ENCODE measurements around the gene ITFG1. TPM values are rescaled to one million over a fixed set of nuclear protein-coding genes. Genes with fewer than 3 reads are reported as not detected.
"Not testable (repeated sequence)": the region's sequence is repeated elsewhere in the genome, so short reads cannot be mapped to it uniquely, and the experiment has no call there.

Gene ITFG1
- total RNA-seq, 1 donor from 2014 or later, result 29.3 TPM

- intact Hi-C loops (cut with micrococcal nuclease), result no loop called here
These were observed 298.0 kb downstream of the ITFG1 start for GRCh38 chr16:47162670-47163420.

DNA sequence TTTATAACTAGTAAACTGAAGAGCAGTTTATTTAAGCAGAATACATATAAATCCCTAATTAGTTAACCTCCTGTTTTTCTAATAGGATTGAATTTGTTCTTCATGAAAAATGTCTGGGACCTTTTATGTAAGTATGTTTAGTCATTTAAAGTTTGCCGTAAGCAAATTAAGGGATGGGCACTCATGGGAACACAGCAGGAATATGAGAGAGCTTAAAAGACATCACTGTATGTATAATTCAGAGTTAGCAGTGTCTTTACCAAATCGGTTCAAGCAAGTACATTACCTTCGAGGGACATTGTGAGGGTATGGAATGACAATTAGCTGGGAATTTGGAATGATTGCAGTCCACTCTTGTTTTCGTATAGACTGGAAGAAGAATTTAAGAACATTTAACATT, 299.4 kb downstream of the ITFG1 start:
- intact Hi-C loops (cut with micrococcal nuclease), result no loop called here

DNA sequence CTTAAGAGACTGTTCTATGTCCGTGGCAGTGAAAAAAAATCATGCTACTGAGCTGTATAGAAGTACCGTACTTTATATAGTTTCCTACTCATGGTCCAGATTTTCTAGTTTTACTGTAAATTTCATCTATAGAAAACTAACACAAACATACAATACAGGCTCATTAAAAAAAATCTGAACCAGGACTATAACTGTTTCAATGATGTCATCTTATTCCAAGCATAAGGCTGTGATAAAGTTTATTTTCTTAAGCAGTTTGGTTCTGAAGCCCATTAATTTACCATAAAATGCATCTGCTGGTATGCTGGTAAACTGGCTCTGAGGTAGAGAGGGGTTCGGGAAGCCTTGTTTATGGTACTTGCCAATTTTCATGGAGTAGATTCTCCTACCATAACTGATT, 300.4 kb downstream of the ITFG1 start:
- intact Hi-C loops (cut with micrococcal nuclease), result no loop called here

DNA sequence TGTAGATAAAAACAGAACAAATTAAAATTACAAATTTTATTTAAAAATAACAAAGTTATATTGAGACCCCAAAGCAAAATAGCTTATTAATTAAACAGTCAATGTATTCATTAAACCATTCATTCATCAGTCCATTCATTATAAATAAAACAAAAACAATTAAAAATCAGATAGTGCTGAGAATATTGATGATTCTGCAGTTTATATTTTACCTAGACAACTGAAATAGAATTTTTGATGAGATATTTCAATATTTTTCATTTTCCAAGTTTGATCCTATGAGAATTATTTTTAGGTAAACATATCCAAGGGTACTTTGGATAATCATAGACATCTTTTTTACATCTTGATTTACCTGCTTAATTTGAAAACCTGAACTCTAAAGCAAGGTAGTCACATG, 301.9 kb downstream of the ITFG1 start:
- intact Hi-C loops (cut with micrococcal nuclease), result no loop called here

- intact Hi-C loops (cut with micrococcal nuclease), result no loop called here
These were observed 304.1 kb downstream of the ITFG1 start for GRCh38 chr16:47156680-47157215.

- intact Hi-C loops (cut with micrococcal nuclease), result not testable (repeated sequence)
These were observed 308.4 kb downstream of the ITFG1 start for GRCh38 chr16:47152501-47152900.

DNA sequence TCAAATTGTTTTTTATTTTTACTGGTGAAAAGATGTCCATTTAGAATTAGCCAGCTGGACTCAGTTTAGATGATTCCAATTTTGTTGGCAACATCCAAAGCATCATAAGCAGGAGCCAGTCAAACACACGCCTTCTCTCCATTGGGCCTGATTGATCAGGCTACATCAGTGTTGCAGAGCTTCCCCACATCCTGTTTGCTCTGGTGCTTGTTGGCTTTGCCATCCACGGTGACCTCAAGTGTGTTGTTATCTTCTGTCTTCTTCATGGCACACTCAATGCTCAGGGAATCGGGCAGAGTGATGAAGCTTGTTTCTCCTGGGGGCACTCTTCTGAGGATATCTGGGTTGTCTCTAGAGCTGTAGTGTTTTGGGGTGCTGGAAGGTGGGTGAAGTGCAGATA, 310.8 kb downstream of the ITFG1 start:
- intact Hi-C loops (cut with micrococcal nuclease), result no loop called here

- intact Hi-C loops (cut with micrococcal nuclease), result loop anchor here (5.0 to 10.0 kb wide), 3 partner anchors 197 to 1480 kb away; partner anchors contain the start of genes ITFG1 and PHKB
These were observed 316.3 kb downstream of the ITFG1 start for GRCh38 chr16:47144559-47144877.

GRCh38 chr16:47143677-47144558, 316.9 kb downstream of the ITFG1 start, which contains the start of gene NETO2:
Gene NETO2, minus strand, starts transcription at chr16:47143945. Its CDS starts 333 bp downstream, at chr16:47143612.
- intact Hi-C loops (cut with micrococcal nuclease), result loop anchor here (1.0 to 10.0 kb wide), 4 partner anchors 172 to 1481 kb away; partner anchors contain the start of genes ITFG1 and PHKB

DNA sequence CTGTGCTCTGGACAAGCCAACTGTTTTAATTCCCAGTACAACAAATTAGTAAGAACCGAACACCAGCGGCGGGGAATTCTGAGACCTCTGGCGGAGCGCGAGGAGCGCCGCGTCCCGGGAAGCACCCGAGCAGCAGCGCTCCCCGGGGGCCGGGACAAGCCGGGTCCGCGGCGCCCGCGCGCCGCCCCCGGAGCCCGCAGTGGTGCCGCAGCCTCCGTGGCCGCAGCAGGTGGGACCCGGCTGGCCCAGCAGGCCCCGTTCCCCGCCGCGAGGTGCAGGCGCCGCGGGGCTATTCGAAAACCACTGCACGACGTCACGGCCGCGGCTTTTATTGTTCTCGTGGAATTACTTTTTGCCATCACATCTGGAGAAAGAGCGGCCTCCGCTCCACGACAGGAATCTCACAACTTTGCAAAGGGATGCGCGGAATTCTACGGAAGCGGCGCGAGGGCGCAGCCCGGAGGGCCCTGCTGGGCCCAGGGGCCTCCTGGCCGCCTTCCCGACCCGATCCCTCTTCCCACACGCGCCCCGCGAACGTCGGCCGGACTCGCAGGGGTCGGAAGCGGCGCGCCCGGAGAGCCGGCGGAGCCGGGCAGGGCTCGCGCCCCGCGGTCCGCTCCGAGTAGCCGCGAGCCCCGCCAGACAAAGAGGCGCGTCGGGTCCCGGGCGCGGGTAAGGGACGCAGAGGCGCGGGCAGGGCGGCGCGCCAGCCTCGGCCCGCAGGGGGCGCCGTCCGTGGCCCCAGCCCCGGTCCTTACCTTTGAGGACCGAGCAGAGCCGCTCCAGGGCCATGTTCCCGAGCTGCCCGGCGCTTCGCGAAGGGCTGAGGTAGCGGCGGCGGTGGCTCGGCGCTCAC, 317.8 kb downstream of the ITFG1 start:
- intact Hi-C loops (cut with micrococcal nuclease), result loop anchor here (1.0 to 10.0 kb wide), 5 partner anchors 171 to 1482 kb away; partner anchors contain the start of genes ITFG1 and PHKB

- intact Hi-C loops (cut with micrococcal nuclease), result loop anchor here (1.0 to 10.0 kb wide), 4 partner anchors 195 to 1482 kb away; partner anchors contain the start of genes ITFG1 and PHKB
These were observed 318.4 kb downstream of the ITFG1 start for GRCh38 chr16:47142486-47142820.

GRCh38 chr16:47141773-47142485, 318.9 kb downstream of the ITFG1 start:
- intact Hi-C loops (cut with micrococcal nuclease), result loop anchor here (1.0 to 10.0 kb wide), 8 partner anchors 105 to 1483 kb away; partner anchors contain the start of genes ITFG1 and PHKB

DNA sequence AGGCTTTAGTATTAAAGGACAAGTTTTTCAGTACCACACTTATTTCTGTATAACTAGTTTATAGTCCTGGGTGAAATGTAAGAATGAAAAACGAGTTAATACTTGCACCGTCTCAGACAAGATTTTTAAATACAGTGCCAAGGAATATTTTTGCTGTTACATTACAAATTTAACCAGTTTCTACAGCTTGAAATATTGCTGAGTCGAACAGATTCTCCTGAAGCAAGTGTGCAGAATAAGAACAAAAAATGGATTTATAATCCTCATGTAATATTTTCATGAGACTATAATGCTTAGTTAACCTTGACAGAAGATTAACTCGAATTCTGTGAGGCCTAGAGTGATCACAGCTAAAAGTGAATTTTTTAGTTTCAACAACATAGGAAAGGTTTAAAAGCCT, 320.2 kb downstream of the ITFG1 start:
- intact Hi-C loops (cut with micrococcal nuclease), result loop anchor here (1.0 to 10.0 kb wide), 7 partner anchors 104 to 1484 kb away; partner anchors contain the start of genes ITFG1 and PHKB

GRCh38 chr16:47139561-47140185, 321.2 kb downstream of the ITFG1 start:
- intact Hi-C loops (cut with micrococcal nuclease), result loop anchor here (2.0 to 10.0 kb wide), 4 partner anchors 103 to 1485 kb away; partner anchors contain the start of genes ITFG1 and PHKB

DNA sequence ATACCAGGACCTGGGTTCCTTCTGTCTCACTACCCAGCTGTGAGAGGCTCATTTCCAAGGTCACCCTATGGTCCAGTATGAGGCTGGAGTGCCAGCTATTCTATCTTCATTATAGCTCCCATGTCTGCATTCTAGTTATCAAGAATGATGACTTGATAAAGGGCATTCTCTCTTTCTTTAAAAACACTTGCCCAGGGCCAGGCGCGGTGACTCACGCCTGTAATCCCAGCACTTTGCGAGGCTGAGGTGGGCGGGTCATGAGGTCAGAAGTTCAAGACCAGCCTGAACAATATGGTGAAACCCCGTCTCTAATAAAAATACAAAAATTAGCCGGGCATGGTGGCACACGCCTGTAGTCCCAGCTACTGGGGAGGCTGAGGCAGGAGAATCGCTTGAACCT, 322.9 kb downstream of the ITFG1 start:
- intact Hi-C loops (cut with micrococcal nuclease), result not testable (repeated sequence)

DNA sequence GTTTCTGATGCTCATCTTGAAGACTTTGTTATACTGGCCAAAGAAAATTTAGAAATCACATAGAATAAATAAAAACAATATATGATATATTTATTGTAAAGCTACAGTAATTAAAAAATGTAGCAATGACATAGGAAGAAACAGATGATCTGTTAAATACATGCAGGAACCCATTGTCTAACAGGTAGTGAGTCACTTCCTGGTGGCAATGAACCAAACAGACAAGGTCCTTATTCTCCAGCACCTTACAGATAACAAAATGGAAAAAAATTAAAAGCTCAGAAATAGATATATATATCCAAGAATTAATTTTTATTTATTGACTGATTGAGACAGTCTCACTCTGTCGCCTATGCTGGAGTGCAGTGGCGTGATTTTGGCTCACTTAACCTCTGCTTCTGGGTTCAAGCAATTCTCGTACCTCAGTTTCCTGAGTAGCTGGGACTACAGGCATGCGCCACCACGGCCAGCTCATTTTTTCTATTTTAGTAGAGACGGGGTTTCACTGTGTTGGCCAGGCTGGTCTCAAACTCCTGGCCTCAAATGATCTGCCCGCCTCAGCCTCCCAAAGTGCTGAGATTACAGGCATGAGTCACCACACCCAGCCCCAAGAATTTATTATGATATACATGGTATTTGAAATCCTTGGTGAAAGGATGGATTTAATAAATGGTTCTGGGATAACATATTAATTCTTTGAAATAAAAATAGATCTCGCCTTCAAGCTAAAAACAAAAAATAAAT, 324.6 kb downstream of the ITFG1 start:
- intact Hi-C loops (cut with micrococcal nuclease), result no loop called here

DNA sequence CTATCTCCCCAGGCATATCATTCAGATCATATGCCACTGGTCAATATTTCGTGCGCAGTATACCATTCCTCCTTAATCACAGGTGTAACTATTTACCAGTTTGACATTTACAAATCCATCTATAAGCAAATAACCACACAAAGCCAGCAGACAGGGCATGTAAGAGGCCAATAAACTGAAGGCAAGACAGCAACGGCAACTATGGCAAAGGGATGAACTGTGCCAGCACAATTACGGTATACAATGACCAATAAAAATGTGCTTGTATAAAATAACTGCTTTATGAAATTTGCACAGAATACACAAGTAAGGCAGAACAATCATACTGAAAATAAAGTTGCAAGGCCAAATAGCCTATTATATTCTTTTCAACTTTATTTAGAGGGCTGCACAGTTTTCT, 326.3 kb downstream of the ITFG1 start:
- intact Hi-C loops (cut with micrococcal nuclease), result no loop called here

GRCh38 chr16:47132308-47132707, 328.6 kb downstream of the ITFG1 start:
- intact Hi-C loops (cut with micrococcal nuclease), result no loop called here

Measured in T-helper 2 cell treated with Interferon-gamma antibody and Interleukin-4, amounts not matched to agents 100 ng/mL and 5 ng/mL, for 36 hours (primary cell).